ENCODE results near the gene STRIT1. TPM values are rescaled to one million over a fixed set of nuclear protein-coding genes. Genes with fewer than 3 reads are reported as not detected.

The STRIT1 gene
- total and polyA plus RNA-seq, 10 of the 15 experiments (the other 5 are each of a cell fraction or from before 2014, with no cell fraction given), result not detected

- intact Hi-C loops (cut with micrococcal nuclease; ENCODE audit: unreplicated experiment), result no loop called here
- no peaks in the 10 kb centered on the region for H4K20me1 ChIP-seq (ENCODE audit: control insufficient read depth, insufficient read depth)
- POLR2A ChIA-PET, result no interaction called here
- ATAC-seq (no peak), FAIRE-seq (no peak), DNase-seq (ENCODE audit: low read depth, low spot score) (no peak)
- TF ChIP-seq ATF2 (IDR thresholded peaks at IDR 0.05; ENCODE audit: low read length), result no peak
- no peak for TF ChIP-seq NFYA (IDR thresholded peaks at IDR 0.05; ENCODE audit: borderline replicate concordance, low read depth, low read length)
- no peak for TF ChIP-seq RCOR1 (conservative IDR thresholded peaks at IDR 0.05; ENCODE audit: low read depth, low read length)
- no peak for TF ChIP-seq GABPA (IDR thresholded peaks at IDR 0.05; ENCODE audit: low read depth)
- no peak for TF ChIP-seq CREB1 (IDR thresholded peaks at IDR 0.05; ENCODE audit: low read depth)
- TF ChIP-seq POLR2AphosphoS5 (IDR thresholded peaks at IDR 0.05; ENCODE audit: low read length), result no peak
- TF ChIP-seq RBBP5 (conservative IDR thresholded peaks at IDR 0.05), result no peak
- no peak for TF ChIP-seq TCF12 (IDR thresholded peaks at IDR 0.05; ENCODE audit: low read depth, low read length)
- no peak for TF ChIP-seq BMI1 (IDR thresholded peaks at IDR 0.05; ENCODE audit: borderline replicate concordance)
- TF ChIP-seq DPF2 (IDR thresholded peaks at IDR 0.05), result no peak
- no peak for TF ChIP-seq SPI1 (IDR thresholded peaks at IDR 0.05; ENCODE audit: borderline replicate concordance, insufficient read depth, low read depth, low read length)
- no peak for TF ChIP-seq HSF1 (IDR thresholded peaks at IDR 0.05; ENCODE audit: low read depth, low read length)
- TF ChIP-seq IKZF1 (conservative IDR thresholded peaks at IDR 0.05), result no peak
- no peak for TF ChIP-seq WRNIP1 (IDR thresholded peaks at IDR 0.05; ENCODE audit: borderline replicate concordance, low read depth, low read length)
- in situ Hi-C loops (cut with MboI), result no loop called here
- no peaks in the 10 kb centered on the region for H3K27me3 ChIP-seq (replicated peaks in 1 of 2; ENCODE audit: control insufficient read depth in 2 of 2, insufficient read depth in 2 of 2, low read length in 1 of 2)
- no peaks in the 10 kb centered on the region for H3K9me3 ChIP-seq (replicated peaks; ENCODE audit: control insufficient read depth, insufficient read depth, low read length)
- CTCF ChIA-PET, result no interaction called here
- no TSS peak for BruUV-seq (replicated peaks)
- RAD21 ChIA-PET (ENCODE audit: unreplicated experiment), result no interaction called here
- H2AFZ ChIP-seq (ENCODE audit: control insufficient read depth, low read depth, low read length), result no peak overlapping the region
- H3K4me1 ChIP-seq (ENCODE audit: control insufficient read depth, insufficient read depth, low read length), result no peaks in the 10 kb centered on the region
- no peak overlapping the region for H3K9ac ChIP-seq (ENCODE audit: control insufficient read depth, insufficient read depth, low read length)
- H3K27ac ChIP-seq (ENCODE audit: control insufficient read depth, insufficient read depth), result no peak overlapping the region
- H3K79me2 ChIP-seq (ENCODE audit: control insufficient read depth, insufficient read depth, low read length), result no peaks in the 10 kb centered on the region
- no peaks in the 10 kb centered on the region for H3K36me3 ChIP-seq (ENCODE audit: control insufficient read depth in 2 of 2, insufficient read depth in 2 of 2, low read length in 1 of 2)
- no peak overlapping the region for H3K4me3 ChIP-seq
- SMC1A ChIA-PET (ENCODE audit: uncharacterized antibody, unreplicated experiment), result interaction anchor here (1.0 kb wide), 1 partner anchor 10 kb away, joined by 3 read pairs; no protein-coding TSS in a partner anchor
- H3K4me2 ChIP-seq (ENCODE audit: control insufficient read depth, insufficient read depth), result no peak overlapping the region
Observed at GRCh38 chr3:155296413-155296812, 2.9 kb upstream of the STRIT1 start.
